Measurements from ENCODE around the gene AGL. TPM values are rescaled to one million over a fixed set of nuclear protein-coding genes. Genes with fewer than 3 reads are reported as not detected.
"Not testable (repeated sequence)": the region's sequence is repeated elsewhere in the genome, so short reads cannot be mapped to it uniquely, and the experiment has no call there.

AGL gene
- total and polyA plus RNA-seq, 9 donors, result 101 to 280 (median 194) TPM

DNA sequence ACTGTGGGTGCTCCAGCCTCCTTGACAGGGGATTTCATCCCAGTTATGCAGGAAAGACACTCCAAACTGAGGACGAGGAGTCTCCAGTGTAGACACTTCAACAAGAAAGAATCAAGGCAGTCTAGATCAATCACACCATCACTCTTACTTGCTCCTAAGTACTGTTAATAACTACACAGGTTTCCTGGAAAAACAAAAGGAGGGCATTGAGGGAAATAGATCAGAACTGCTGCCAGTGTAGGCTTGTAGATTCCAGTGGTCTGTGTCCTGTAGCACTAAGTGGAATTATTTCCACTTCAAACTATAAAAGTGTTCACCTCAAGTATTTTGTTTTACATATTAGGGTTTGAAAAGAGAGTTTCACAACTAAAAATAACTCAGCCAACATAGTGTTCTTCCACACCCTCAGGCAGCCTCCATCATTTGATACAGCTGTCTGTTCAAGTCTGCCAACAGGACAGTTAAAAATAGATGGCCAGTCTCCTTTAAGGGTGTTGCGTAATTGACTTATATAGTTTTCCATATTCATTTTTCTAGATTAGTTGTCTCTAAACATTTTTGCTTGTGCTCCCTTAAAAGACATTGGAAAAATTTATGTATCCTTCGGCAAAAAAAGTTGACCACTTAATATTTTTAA, 32.0 kb upstream of the AGL start:
- peak; percentile 72 for DNase-seq
- Histone ChIP-seq H3K4me3 (ENCODE audit: low read length) (no peak overlapping the region), H3K4me1 (ENCODE audit: control insufficient read depth, insufficient read depth, low read length) (no peaks in the 10 kb centered on the region), H3K9me3 (replicated peaks; ENCODE audit: control insufficient read depth, low read depth, low read length) (no peaks in the 10 kb centered on the region), H3K27ac (ENCODE audit: low read length) (peak overlapping the region; percentile 88), H3K27me3 (ENCODE audit: control insufficient read depth, insufficient read depth, low read length) (no peaks in the 10 kb centered on the region), H3K36me3 (ENCODE audit: control insufficient read depth, insufficient read depth, low read length) (no peaks in the 10 kb centered on the region)
- no CpG with 5 or more reads among the region's 3 CpGs for WGBS (ENCODE audit: insufficient coverage)

DNA sequence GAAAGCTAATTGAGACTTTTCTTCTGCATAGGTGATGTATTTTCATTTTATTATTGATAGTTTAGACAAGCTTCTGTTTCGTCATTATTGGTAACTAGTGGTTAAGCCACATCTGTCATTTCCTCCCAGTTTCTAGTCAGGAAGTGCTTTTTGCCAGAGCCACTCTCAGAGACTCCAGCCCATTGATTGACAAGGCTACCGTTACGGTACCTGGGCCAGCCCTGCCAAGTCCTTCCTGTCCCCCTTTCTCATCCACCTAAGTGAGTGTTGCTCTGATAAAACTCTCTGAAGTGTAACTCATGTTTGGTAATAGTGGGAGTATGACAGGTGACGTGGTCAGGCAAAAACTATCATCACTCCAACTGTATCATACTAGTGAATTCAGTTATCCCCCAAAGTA, 29.6 kb upstream of the AGL start:
- Histone ChIP-seq H3K4me1 (ENCODE audit: control insufficient read depth, insufficient read depth, low read length) (no peaks in the 10 kb centered on the region), H3K4me3 (ENCODE audit: low read length) (no peak overlapping the region), H3K9me3 (replicated peaks; ENCODE audit: control insufficient read depth, low read depth, low read length) (no peaks in the 10 kb centered on the region), H3K36me3 (ENCODE audit: control insufficient read depth, insufficient read depth, low read length) (no peaks in the 10 kb centered on the region), H3K27me3 (ENCODE audit: control insufficient read depth, insufficient read depth, low read length) (no peaks in the 10 kb centered on the region), H3K27ac (ENCODE audit: low read length) (no peak overlapping the region)
- no peak for DNase-seq
- 17% methylated on average over 2 of the region's 4 CpGs for WGBS (ENCODE audit: insufficient coverage)

GRCh38 chr1:99825098-99825497, 25.1 kb upstream of the AGL start:
- H3K9me3 ChIP-seq (replicated peaks; ENCODE audit: control insufficient read depth, low read depth, low read length), result no peaks in the 10 kb centered on the region
- DNase-seq, result no peak
- H3K4me3 ChIP-seq (ENCODE audit: low read length), result no peak overlapping the region
- no peaks in the 10 kb centered on the region for H3K4me1 ChIP-seq (ENCODE audit: control insufficient read depth, insufficient read depth, low read length)
- WGBS (ENCODE audit: insufficient coverage), result no CpG with 5 or more reads among the region's 3 CpGs
- no peaks in the 10 kb centered on the region for H3K27me3 ChIP-seq (ENCODE audit: control insufficient read depth, insufficient read depth, low read length)
- no peaks in the 10 kb centered on the region for H3K36me3 ChIP-seq (ENCODE audit: control insufficient read depth, insufficient read depth, low read length)
- H3K27ac ChIP-seq (ENCODE audit: low read length), result no peak overlapping the region

- Histone ChIP-seq H3K4me1 (ENCODE audit: control insufficient read depth, insufficient read depth, low read length) (no peaks in the 10 kb centered on the region), H3K36me3 (ENCODE audit: control insufficient read depth, insufficient read depth, low read length) (no peaks in the 10 kb centered on the region), H3K4me3 (ENCODE audit: low read length) (no peak overlapping the region), H3K27ac (ENCODE audit: low read length) (no peak overlapping the region), H3K27me3 (ENCODE audit: control insufficient read depth, insufficient read depth, low read length) (no peaks in the 10 kb centered on the region), H3K9me3 (replicated peaks; ENCODE audit: control insufficient read depth, low read depth, low read length) (no peaks in the 10 kb centered on the region)
- no CpG with 5 or more reads among the region's 1 CpG for WGBS (ENCODE audit: insufficient coverage)
- no peak for DNase-seq
These were observed 24.5 kb upstream of the AGL start for GRCh38 chr1:99825702-99826101.

GRCh38 chr1:99827970-99828369, 22.2 kb upstream of the AGL start:
- H3K4me1 ChIP-seq (ENCODE audit: control insufficient read depth, insufficient read depth, low read length), result no peaks in the 10 kb centered on the region
- no peak for DNase-seq
- H3K9me3 ChIP-seq (replicated peaks; ENCODE audit: control insufficient read depth, low read depth, low read length), result no peaks in the 10 kb centered on the region
- no peak overlapping the region for H3K27ac ChIP-seq (ENCODE audit: low read length)
- H3K36me3 ChIP-seq (ENCODE audit: control insufficient read depth, insufficient read depth, low read length), result no peaks in the 10 kb centered on the region
- H3K4me3 ChIP-seq (ENCODE audit: low read length), result no peak overlapping the region
- no CpG with 5 or more reads among the region's 2 CpGs for WGBS (ENCODE audit: insufficient coverage)
- H3K27me3 ChIP-seq (ENCODE audit: control insufficient read depth, insufficient read depth, low read length), result no peaks in the 10 kb centered on the region

DNA sequence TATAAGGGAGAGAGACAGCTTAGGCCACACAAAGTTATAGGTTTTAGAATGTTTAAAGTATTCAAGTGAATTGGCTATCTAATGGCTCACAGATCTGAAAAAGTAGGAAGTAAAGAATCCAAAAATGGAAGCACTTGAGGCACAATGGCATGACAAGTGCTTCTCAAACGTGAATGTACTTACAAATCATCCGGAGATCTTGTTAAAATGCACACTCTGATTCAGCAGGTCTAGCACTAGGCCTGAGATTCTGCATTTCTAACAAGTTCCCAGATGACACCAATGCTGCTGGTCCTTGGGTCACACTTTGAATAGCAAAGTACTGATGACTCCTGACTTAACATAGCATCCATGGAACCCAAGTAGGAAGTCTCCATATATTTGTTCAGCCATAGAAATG, 20.9 kb upstream of the AGL start:
- Histone ChIP-seq H3K27me3 (ENCODE audit: control insufficient read depth, insufficient read depth, low read length) (no peaks in the 10 kb centered on the region), H3K4me3 (ENCODE audit: low read length) (no peak overlapping the region), H3K27ac (ENCODE audit: low read length) (no peak overlapping the region), H3K9me3 (replicated peaks; ENCODE audit: control insufficient read depth, low read depth, low read length) (no peaks in the 10 kb centered on the region), H3K36me3 (ENCODE audit: control insufficient read depth, insufficient read depth, low read length) (no peaks in the 10 kb centered on the region), H3K4me1 (ENCODE audit: control insufficient read depth, insufficient read depth, low read length) (no peaks in the 10 kb centered on the region)
- 69% methylated on average over 2 of the region's 2 CpGs for WGBS (ENCODE audit: insufficient coverage)
- DNase-seq, result no peak

DNA sequence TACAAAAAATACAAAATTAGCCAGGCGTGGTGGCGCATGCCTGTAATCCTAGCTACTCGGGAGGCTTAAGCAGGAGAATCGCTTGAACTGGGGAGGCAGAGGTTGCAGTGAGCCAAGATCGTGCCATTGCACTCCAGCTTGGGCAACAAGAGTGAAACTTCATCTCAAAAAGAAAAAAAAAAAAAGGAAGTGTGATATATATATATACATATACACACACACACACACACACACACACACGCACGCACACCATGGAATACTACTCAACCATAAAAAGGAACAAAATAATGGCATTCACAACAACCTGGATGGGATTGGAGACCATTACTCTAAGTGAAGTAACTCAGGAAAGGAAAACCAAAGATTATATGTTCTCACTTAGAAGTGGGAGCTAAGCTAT, 16.2 kb upstream of the AGL start:
- H3K4me3 ChIP-seq (ENCODE audit: low read length); DNase-seq; H3K4me1 ChIP-seq (ENCODE audit: control insufficient read depth, insufficient read depth, low read length); H3K27me3 ChIP-seq (ENCODE audit: control insufficient read depth, insufficient read depth, low read length); H3K27ac ChIP-seq (ENCODE audit: low read length); H3K9me3 ChIP-seq (replicated peaks; ENCODE audit: control insufficient read depth, low read depth, low read length); H3K36me3 ChIP-seq (ENCODE audit: control insufficient read depth, insufficient read depth, low read length): not testable (repeated sequence)
- no CpG with 5 or more reads among the region's 7 CpGs for WGBS (ENCODE audit: insufficient coverage)

DNA sequence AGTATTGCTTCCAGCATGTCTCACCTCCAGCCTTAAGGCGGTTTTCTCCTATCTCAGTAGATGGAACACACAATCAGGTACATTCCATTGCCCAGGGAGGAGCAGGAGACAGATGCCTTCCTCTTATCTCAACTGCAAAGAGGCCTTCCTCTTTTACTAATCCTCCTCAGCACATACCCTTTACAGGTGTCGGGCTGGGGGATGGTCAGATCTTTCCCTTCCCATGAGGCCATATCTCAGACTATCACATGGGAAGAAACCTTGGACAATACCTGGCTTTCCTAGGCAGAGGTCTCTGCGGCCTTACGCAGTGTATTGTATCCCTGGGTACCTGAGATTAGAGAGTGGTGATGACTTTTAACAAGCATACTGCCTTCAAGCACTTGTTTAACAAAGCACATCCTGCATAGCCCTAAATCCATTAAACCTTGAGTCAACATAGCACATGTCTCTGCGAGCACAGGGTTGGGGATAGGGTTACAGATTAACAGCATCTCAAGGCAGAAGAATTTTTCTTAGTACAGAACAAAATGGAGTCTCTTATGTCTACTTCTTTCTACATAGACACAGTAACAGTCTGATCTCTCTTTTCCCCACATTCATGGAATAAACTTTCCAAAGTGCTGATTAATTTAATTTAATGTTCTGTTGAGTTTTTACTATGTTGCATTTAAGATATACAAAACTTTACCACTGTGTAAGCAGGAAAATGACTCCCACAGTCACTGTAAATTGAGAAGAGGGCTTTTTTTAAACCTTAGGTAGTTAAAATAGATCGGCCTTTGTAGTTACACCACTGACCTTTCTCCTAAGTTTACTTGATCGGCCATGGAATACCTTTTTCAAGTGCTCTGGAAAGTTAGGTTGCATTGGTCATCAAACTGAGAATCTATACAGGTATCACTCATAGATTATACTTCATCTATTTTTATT, 13.7 kb upstream of the AGL start:
- peak overlapping the region; percentile 24 for H3K27ac ChIP-seq (ENCODE audit: low read length)
- DNase-seq; H3K4me1 ChIP-seq (ENCODE audit: control insufficient read depth, insufficient read depth, low read length); H3K9me3 ChIP-seq (replicated peaks; ENCODE audit: control insufficient read depth, low read depth, low read length); H3K36me3 ChIP-seq (ENCODE audit: control insufficient read depth, insufficient read depth, low read length); H3K27me3 ChIP-seq (ENCODE audit: control insufficient read depth, insufficient read depth, low read length); H3K4me3 ChIP-seq (ENCODE audit: low read length): not testable (repeated sequence)
- WGBS (ENCODE audit: insufficient coverage), result 67% methylated on average over 1 of the region's 7 CpGs

DNA sequence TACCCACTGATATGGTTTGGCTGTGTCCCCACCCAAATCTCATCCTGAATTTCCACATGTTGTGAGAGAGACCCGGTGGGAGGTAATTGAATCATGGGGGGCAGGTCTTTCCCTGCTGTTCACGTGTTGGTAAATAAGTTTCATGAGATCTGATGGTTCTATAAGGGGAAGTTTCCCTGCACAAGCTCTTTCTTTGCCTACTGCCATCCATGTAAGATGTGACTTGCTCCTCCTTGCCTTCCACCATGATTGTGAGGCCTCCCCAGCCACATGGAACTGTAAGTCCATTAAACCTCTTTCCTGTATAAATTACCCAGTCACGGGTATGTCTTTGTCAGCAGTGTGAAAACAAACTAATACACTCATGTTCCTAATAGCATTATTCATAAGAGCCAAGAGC, 9.8 kb upstream of the AGL start:
- H3K4me1 ChIP-seq (ENCODE audit: control insufficient read depth, insufficient read depth, low read length); H3K27ac ChIP-seq (ENCODE audit: low read length); H3K4me3 ChIP-seq (ENCODE audit: low read length); H3K27me3 ChIP-seq (ENCODE audit: control insufficient read depth, insufficient read depth, low read length); H3K36me3 ChIP-seq (ENCODE audit: control insufficient read depth, insufficient read depth, low read length); H3K9me3 ChIP-seq (replicated peaks; ENCODE audit: control insufficient read depth, low read depth, low read length); DNase-seq: not testable (repeated sequence)
- no CpG with 5 or more reads among the region's 3 CpGs for WGBS (ENCODE audit: insufficient coverage)

GRCh38 chr1:99843760-99844159, 6.4 kb upstream of the AGL start:
- no peaks in the 10 kb centered on the region for H3K4me1 ChIP-seq (ENCODE audit: control insufficient read depth, insufficient read depth, low read length)
- H3K9me3 ChIP-seq (replicated peaks; ENCODE audit: control insufficient read depth, low read depth, low read length), result peaks cover 3% of the 10 kb centered on the region
- WGBS (ENCODE audit: insufficient coverage), result 33% methylated on average over 1 of the region's 2 CpGs

More at GRCh38 chr1:99843760-99844159, 6.4 kb upstream of the AGL start:
- DNase-seq, result no peak
- no peak overlapping the region for H3K4me3 ChIP-seq (ENCODE audit: low read length)
- no peaks in the 10 kb centered on the region for H3K36me3 ChIP-seq (ENCODE audit: control insufficient read depth, insufficient read depth, low read length)
- no peak overlapping the region for H3K27ac ChIP-seq (ENCODE audit: low read length)
- H3K27me3 ChIP-seq (ENCODE audit: control insufficient read depth, insufficient read depth, low read length), result no peaks in the 10 kb centered on the region
